Tibial artery (tissue), 4 donors: Measurements from ENCODE around the gene SPAG6.

Experiments
- DNase-seq, 2 donors: peaks; one replicate each; pipeline ENCODE4 v3.0.0-alpha.2; 2019
- H3K27ac ChIP-seq, 2 donors: fragments of 200-600 bp; sonication (generic) in 1 of 2; 1 replicate in 1 of 2; 2 replicates in 1 of 2; pipeline ENCODE4 v1.5.1; 2018 to 2019; ENCODE audit warnings: mild to moderate bottlenecking in 1 of 2
- H3K27me3 ChIP-seq, 2 donors: fragments of 200-600 bp; sonication (generic) in 1 of 2; one replicate each; pipeline versions ENCODE4 v1.5.1 to v1.6.0; 2016 to 2019
- H3K36me3 ChIP-seq, 3 donors: fragments of 200-600 bp; sonication (generic) in 2 of 3; one replicate each; pipeline ENCODE4 v1.5.1; 2016 to 2019; ENCODE audit warnings: mild to moderate bottlenecking in 2 of 3
- H3K4me1 ChIP-seq, 4 donors: fragments of 200-600 bp; sonication (generic) in 2 of 4; 1 replicate in 3 of 4; 2 replicates in 1 of 4; pipeline ENCODE4 v1.5.1; 2016 to 2019
- H3K4me3 ChIP-seq, 2 donors: fragments of 200-600 bp; sonication (generic) in 1 of 2; 1 replicate in 1 of 2; 2 replicates in 1 of 2; pipeline ENCODE4 v1.5.1; 2018 to 2019; ENCODE audit warnings: mild to moderate bottlenecking in 2 of 2
- H3K9me3 ChIP-seq, 3 donors: fragments of 200-600 bp; sonication (generic) in 1 of 3; one replicate each; pipeline ENCODE4 v1.5.1; 2016 to 2019
- CTCF ChIP-seq, 2 experiments: fragments of 200-600 bp in 1 of 2; fragments of 450-650 bp in 1 of 2; IDR thresholded peaks; one replicate each; pipeline ENCODE4 v1.5.1; 2017 to 2019; ENCODE audit warnings: antibody characterized with exemption in 2 of 2, mild to moderate bottlenecking in 1 of 2, moderate library complexity in 1 of 2
- intact Hi-C: fragments of 100-400 bp; cut with DNase I; formaldehyde crosslinking; loops from one replicate; pipeline ENCODE4 v1.15.0; 2023; ENCODE audit warnings: low total_unique reads

SPAG6 gene

GRCh38 chr10:22363305-22363704 is 18.0 kb downstream of the SPAG6 start:
- H3K27ac ChIP-seq = no peak overlapping the region
- peaks cover 0 to 13% of the 10 kb centered on the region in 2 donors for H3K27me3 ChIP-seq
- H3K36me3 ChIP-seq = no peaks in the 10 kb centered on the region
- no peak overlapping the region for H3K4me3 ChIP-seq
- DNase-seq = no peak
- no peak for TF ChIP-seq CTCF (IDR thresholded peaks at IDR 0.05)
- intact Hi-C loops = no loop called here
- no peaks in the 10 kb centered on the region for H3K9me3 ChIP-seq
- H3K4me1 ChIP-seq = no peaks in the 10 kb centered on the region

GRCh38 chr10:22364407-22365140 is 19.3 kb downstream of the SPAG6 start:
- intact Hi-C loops = no loop called here
- DNase-seq = no peak

GRCh38 chr10:22365233-22365632 is 19.9 kb downstream of the SPAG6 start:
- DNase-seq = no peak

More at GRCh38 chr10:22364407-22365140, 19.3 kb downstream of the SPAG6 start:
- Histone ChIP-seq H3K4me3 (no peak overlapping the region), H3K36me3 (no peaks in the 10 kb centered on the region), H3K4me1 (no peaks in the 10 kb centered on the region), H3K27ac (no peak overlapping the region), H3K27me3 (peaks cover 0 to 13% of the 10 kb centered on the region in 2 donors), H3K9me3 (no peaks in the 10 kb centered on the region)
- TF ChIP-seq CTCF (IDR thresholded peaks at IDR 0.05) = no peak

GRCh38 chr10:22365644-22366434 is 20.5 kb downstream of the SPAG6 start:
- Histone ChIP-seq H3K4me1 (no peaks in the 10 kb centered on the region), H3K9me3 (no peaks in the 10 kb centered on the region), H3K4me3 (no peak overlapping the region), H3K36me3 (no peaks in the 10 kb centered on the region), H3K27me3 (peaks cover 0 to 13% of the 10 kb centered on the region in 2 donors), H3K27ac (no peak overlapping the region)
- intact Hi-C loops = no loop called here
- TF ChIP-seq CTCF (IDR thresholded peaks at IDR 0.05) = no peak
- DNase-seq = no peak

More at GRCh38 chr10:22365233-22365632, 19.9 kb downstream of the SPAG6 start:
- Histone ChIP-seq H3K9me3 (no peaks in the 10 kb centered on the region), H3K4me3 (no peak overlapping the region), H3K36me3 (no peaks in the 10 kb centered on the region), H3K4me1 (no peaks in the 10 kb centered on the region), H3K27me3 (peaks cover 0 to 13% of the 10 kb centered on the region in 2 donors), H3K27ac (no peak overlapping the region)
- intact Hi-C loops = no loop called here
- TF ChIP-seq CTCF (IDR thresholded peaks at IDR 0.05) = no peak

GRCh38 chr10:22366435-22366703 is 21.1 kb downstream of the SPAG6 start:
- Histone ChIP-seq H3K4me3 (no peak overlapping the region), H3K27ac (no peak overlapping the region), H3K27me3 (peaks cover 0 to 13% of the 10 kb centered on the region in 2 donors), H3K36me3 (no peaks in the 10 kb centered on the region), H3K9me3 (no peaks in the 10 kb centered on the region), H3K4me1 (no peaks in the 10 kb centered on the region)
- no peak for TF ChIP-seq CTCF (IDR thresholded peaks at IDR 0.05)
- DNase-seq = no peak
- intact Hi-C loops = no loop called here
